ENCODE results near the gene ESAM. TPM values are rescaled to one million over a fixed set of nuclear protein-coding genes. Genes with fewer than 3 reads are reported as not detected.

The ESAM gene
- total and polyA plus RNA-seq, 4 donors: 4.0 to 15.6 (median 9.9) TPM

DNA sequence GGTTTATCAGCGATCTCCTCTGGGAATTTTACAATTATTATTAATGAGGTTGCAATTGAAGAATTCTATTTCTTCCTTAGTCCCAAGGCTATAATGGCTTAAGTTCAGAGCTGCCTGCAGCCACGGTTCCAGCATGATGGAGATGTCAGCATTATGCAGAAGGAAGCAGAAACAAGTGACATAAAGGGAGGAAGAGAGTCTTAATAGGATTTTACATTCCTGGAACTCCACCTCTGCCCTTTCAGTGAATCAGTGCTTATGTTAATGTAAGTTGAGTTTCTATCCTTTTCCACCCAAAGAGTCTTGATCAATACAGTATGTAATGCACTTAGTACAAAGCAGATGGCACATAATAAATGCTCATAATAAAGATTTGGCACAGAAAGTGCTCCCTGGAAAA lies 34.0 kb downstream of the ESAM start:
- WGBS: 84% methylated on average over 2 of the region's 2 CpGs
- no peak overlapping the region for H3K27ac ChIP-seq (ENCODE audit: low read depth in 1 of 2, low read length in 2 of 2)
- no peak overlapping the region for H3K4me3 ChIP-seq (ENCODE audit: low read depth in 1 of 3, low read length in 3 of 3)
- H3K9me3 ChIP-seq (ENCODE audit: control insufficient read depth in 4 of 4, low read length in 3 of 4): no peaks in the 10 kb centered on the region
- peaks cover 0 to 7% (median 4%) of the 10 kb centered on the region in 4 donors for H3K4me1 ChIP-seq (ENCODE audit: control insufficient read depth in 4 of 4, insufficient read depth in 4 of 4, low read length in 3 of 4)
- TF ChIP-seq, protein P1, sequence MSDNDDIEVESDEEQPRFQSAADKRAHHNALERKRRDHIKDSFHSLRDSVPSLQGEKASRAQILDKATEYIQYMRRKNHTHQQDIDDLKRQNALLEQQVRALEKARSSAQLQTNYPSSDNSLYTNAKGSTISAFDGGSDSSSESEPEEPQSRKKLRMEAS (IDR thresholded peaks at IDR 0.05): no peak
- TF ChIP-seq, protein P2, sequence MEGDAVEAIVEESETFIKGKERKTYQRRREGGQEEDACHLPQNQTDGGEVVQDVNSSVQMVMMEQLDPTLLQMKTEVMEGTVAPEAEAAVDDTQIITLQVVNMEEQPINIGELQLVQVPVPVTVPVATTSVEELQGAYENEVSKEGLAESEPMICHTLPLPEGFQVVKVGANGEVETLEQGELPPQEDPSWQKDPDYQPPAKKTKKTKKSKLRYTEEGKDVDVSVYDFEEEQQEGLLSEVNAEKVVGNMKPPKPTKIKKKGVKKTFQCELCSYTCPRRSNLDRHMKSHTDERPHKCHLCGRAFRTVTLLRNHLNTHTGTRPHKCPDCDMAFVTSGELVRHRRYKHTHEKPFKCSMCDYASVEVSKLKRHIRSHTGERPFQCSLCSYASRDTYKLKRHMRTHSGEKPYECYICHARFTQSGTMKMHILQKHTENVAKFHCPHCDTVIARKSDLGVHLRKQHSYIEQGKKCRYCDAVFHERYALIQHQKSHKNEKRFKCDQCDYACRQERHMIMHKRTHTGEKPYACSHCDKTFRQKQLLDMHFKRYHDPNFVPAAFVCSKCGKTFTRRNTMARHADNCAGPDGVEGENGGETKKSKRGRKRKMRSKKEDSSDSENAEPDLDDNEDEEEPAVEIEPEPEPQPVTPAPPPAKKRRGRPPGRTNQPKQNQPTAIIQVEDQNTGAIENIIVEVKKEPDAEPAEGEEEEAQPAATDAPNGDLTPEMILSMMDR (IDR thresholded peaks at IDR 0.05; ENCODE audit: low read depth, low read length, missing input control): no peak
- TF ChIP-seq, protein P3, sequence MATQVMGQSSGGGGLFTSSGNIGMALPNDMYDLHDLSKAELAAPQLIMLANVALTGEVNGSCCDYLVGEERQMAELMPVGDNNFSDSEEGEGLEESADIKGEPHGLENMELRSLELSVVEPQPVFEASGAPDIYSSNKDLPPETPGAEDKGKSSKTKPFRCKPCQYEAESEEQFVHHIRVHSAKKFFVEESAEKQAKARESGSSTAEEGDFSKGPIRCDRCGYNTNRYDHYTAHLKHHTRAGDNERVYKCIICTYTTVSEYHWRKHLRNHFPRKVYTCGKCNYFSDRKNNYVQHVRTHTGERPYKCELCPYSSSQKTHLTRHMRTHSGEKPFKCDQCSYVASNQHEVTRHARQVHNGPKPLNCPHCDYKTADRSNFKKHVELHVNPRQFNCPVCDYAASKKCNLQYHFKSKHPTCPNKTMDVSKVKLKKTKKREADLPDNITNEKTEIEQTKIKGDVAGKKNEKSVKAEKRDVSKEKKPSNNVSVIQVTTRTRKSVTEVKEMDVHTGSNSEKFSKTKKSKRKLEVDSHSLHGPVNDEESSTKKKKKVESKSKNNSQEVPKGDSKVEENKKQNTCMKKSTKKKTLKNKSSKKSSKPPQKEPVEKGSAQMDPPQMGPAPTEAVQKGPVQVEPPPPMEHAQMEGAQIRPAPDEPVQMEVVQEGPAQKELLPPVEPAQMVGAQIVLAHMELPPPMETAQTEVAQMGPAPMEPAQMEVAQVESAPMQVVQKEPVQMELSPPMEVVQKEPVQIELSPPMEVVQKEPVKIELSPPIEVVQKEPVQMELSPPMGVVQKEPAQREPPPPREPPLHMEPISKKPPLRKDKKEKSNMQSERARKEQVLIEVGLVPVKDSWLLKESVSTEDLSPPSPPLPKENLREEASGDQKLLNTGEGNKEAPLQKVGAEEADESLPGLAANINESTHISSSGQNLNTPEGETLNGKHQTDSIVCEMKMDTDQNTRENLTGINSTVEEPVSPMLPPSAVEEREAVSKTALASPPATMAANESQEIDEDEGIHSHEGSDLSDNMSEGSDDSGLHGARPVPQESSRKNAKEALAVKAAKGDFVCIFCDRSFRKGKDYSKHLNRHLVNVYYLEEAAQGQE (IDR thresholded peaks at IDR 0.05): no peak
- TF ChIP-seq RAD21 (IDR thresholded peaks at IDR 0.05) (no peak), EGR1 (IDR thresholded peaks at IDR 0.05; ENCODE audit: low read depth in 2 of 2) (no peak), YY1 (IDR thresholded peaks at IDR 0.05) (no peak), RXRA (IDR thresholded peaks at IDR 0.05) (no peak), SP1 (IDR thresholded peaks at IDR 0.05) (no peak), HNF4G (IDR thresholded peaks at IDR 0.05) (no peak), TAF1 (conservative IDR thresholded peaks at IDR 0.05) (no peak), HNF4A (conservative IDR thresholded peaks at IDR 0.05) (no peak), JUND (IDR thresholded peaks at IDR 0.05) (no peak), FOXA2 (IDR thresholded peaks at IDR 0.05) (no peak)
- TF ChIP-seq, protein P4, sequence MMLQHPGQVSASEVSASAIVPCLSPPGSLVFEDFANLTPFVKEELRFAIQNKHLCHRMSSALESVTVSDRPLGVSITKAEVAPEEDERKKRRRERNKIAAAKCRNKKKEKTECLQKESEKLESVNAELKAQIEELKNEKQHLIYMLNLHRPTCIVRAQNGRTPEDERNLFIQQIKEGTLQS (IDR thresholded peaks at IDR 0.05): no peak
- no peak for DNase-seq (ENCODE audit: low spot score)
- H3K27me3 ChIP-seq (ENCODE audit: control insufficient read depth in 4 of 4, insufficient read depth in 4 of 4, low read length in 3 of 4): peaks cover 0 to 6% (median 1%) of the 10 kb centered on the region in 4 donors
- H3K9ac ChIP-seq (ENCODE audit: low read depth in 1 of 2, low read length in 2 of 2): no peak overlapping the region
- no peaks in the 10 kb centered on the region for H3K36me3 ChIP-seq (ENCODE audit: control insufficient read depth in 4 of 4, insufficient read depth in 3 of 4, low read depth in 1 of 4, low read length in 3 of 4)

DNA sequence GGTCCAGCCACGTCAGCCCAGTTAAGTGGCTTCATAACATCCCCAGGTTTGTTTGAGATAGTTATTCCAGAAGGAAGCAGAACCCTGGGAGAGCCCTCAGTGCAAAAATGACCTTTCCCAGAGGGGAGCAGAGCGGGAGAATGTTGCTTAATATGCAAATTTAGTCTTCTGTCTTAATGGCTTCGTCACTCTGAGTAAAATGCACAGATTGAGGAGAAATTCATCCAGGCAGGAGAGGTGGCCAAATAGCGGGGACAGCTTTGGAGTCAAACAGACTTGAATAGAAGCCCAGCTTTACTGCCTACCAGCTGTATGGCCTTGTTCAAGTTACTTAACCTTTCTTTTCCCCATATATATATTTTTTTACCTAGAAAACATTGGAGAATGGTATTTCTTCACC lies 34.6 kb downstream of the ESAM start:
- H3K4me3 ChIP-seq (ENCODE audit: low read depth in 1 of 3, low read length in 3 of 3): no peak overlapping the region
- H3K9ac ChIP-seq (ENCODE audit: low read depth in 1 of 2, low read length in 2 of 2): no peak overlapping the region
- 87% methylated on average over 4 of the region's 4 CpGs for WGBS
- H3K27me3 ChIP-seq (ENCODE audit: control insufficient read depth in 4 of 4, insufficient read depth in 4 of 4, low read length in 3 of 4): peaks cover 0 to 6% (median 1%) of the 10 kb centered on the region in 4 donors
- H3K36me3 ChIP-seq (ENCODE audit: control insufficient read depth in 4 of 4, insufficient read depth in 3 of 4, low read depth in 1 of 4, low read length in 3 of 4): no peaks in the 10 kb centered on the region
- H3K4me1 ChIP-seq (ENCODE audit: control insufficient read depth in 4 of 4, insufficient read depth in 4 of 4, low read length in 3 of 4): peaks cover 0 to 7% (median 4%) of the 10 kb centered on the region in 4 donors
- TF ChIP-seq FOXA1 (IDR thresholded peaks at IDR 0.05) (no peak), EGR1 (IDR thresholded peaks at IDR 0.05; ENCODE audit: low read depth in 2 of 2) (no peak), JUND (IDR thresholded peaks at IDR 0.05) (no peak), FOXA2 (IDR thresholded peaks at IDR 0.05) (no peak), HNF4G (IDR thresholded peaks at IDR 0.05) (no peak), SP1 (IDR thresholded peaks at IDR 0.05) (no peak), HNF4A (conservative IDR thresholded peaks at IDR 0.05) (no peak), TAF1 (conservative IDR thresholded peaks at IDR 0.05) (no peak), GABPA (IDR thresholded peaks at IDR 0.05 in 1 of 2, conservative IDR thresholded peaks at IDR 0.05 in 1 of 2) (no peak)
- TF ChIP-seq, protein P5, sequence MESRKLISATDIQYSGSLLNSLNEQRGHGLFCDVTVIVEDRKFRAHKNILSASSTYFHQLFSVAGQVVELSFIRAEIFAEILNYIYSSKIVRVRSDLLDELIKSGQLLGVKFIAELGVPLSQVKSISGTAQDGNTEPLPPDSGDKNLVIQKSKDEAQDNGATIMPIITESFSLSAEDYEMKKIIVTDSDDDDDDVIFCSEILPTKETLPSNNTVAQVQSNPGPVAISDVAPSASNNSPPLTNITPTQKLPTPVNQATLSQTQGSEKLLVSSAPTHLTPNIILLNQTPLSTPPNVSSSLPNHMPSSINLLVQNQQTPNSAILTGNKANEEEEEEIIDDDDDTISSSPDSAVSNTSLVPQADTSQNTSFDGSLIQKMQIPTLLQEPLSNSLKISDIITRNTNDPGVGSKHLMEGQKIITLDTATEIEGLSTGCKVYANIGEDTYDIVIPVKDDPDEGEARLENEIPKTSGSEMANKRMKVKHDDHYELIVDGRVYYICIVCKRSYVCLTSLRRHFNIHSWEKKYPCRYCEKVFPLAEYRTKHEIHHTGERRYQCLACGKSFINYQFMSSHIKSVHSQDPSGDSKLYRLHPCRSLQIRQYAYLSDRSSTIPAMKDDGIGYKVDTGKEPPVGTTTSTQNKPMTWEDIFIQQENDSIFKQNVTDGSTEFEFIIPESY (IDR thresholded peaks at IDR 0.05): no peak
- TF ChIP-seq, protein P1 (IDR thresholded peaks at IDR 0.05): no peak
- TF ChIP-seq, protein P2 (IDR thresholded peaks at IDR 0.05; ENCODE audit: low read depth, low read length, missing input control): no peak
- H3K9me3 ChIP-seq (ENCODE audit: control insufficient read depth in 4 of 4, low read length in 3 of 4): no peaks in the 10 kb centered on the region
- no peak overlapping the region for H3K27ac ChIP-seq (ENCODE audit: low read depth in 1 of 2, low read length in 2 of 2)
- no peak for DNase-seq (ENCODE audit: low spot score)

Data from liver (tissue), 9 donors.